GM18951 (cell line): ENCODE data around the gene TM4SF5.

Experiments used
- POLR2A ChIP-seq: IDR thresholded peaks from 4 replicates; pipeline ENCODE4 v1.6.1; 2011; ENCODE audit warnings: mild to moderate bottlenecking; ENCODE audit not compliant: insufficient read length, insufficient read depth; ENCODE audit errors: extremely low read depth
- in situ Hi-C: fragments of 300-500 bp; cut with MboI; formaldehyde crosslinking; loops from one replicate; pipeline ENCODE4 v1.12.0; 2022; ENCODE audit warnings: low sequenced_read_pairs, mixed read lengths, inconsistent platforms; ENCODE audit not compliant: unreplicated experiment

Gene TM4SF5

GRCh38 chr17:4740584-4740983 is 31.1 kb upstream of the TM4SF5 start:
- in situ Hi-C loops: no loop called here
- no peak for TF ChIP-seq POLR2A

- in situ Hi-C loops: no loop called here
- TF ChIP-seq POLR2A: no peak
Measured at GRCh38 chr17:4741544-4741943, 30.1 kb upstream of the TM4SF5 start.

- in situ Hi-C loops: no loop called here
- TF ChIP-seq POLR2A: no peak
Measured at GRCh38 chr17:4742133-4742532, 29.6 kb upstream of the TM4SF5 start.

- in situ Hi-C loops: no loop called here
- no peak for TF ChIP-seq POLR2A
Measured at GRCh38 chr17:4742629-4743028, 29.1 kb upstream of the TM4SF5 start.

- TF ChIP-seq POLR2A: no peak
- in situ Hi-C loops: no loop called here
Measured at GRCh38 chr17:4743216-4743615, 28.5 kb upstream of the TM4SF5 start.

GRCh38 chr17:4743898-4744297 is 27.8 kb upstream of the TM4SF5 start:
- no peak for TF ChIP-seq POLR2A
- in situ Hi-C loops: no loop called here

- TF ChIP-seq POLR2A: no peak
- in situ Hi-C loops: no loop called here
Measured at GRCh38 chr17:4744999-4745969, 26.4 kb upstream of the TM4SF5 start.

GRCh38 chr17:4747847-4748246 is 23.8 kb upstream of the TM4SF5 start:
- no peak for TF ChIP-seq POLR2A
- in situ Hi-C loops: no loop called here

- TF ChIP-seq POLR2A: no peak
- in situ Hi-C loops: no loop called here
Measured at GRCh38 chr17:4748686-4749085, 23.0 kb upstream of the TM4SF5 start.

GRCh38 chr17:4750606-4751005 is 21.1 kb upstream of the TM4SF5 start:
- in situ Hi-C loops: no loop called here
- TF ChIP-seq POLR2A: no peak

- TF ChIP-seq POLR2A: no peak
- in situ Hi-C loops: no loop called here
Measured at GRCh38 chr17:4751932-4752331, 19.8 kb upstream of the TM4SF5 start.

- in situ Hi-C loops: no loop called here
- no peak for TF ChIP-seq POLR2A
Measured at GRCh38 chr17:4753392-4753791, 18.3 kb upstream of the TM4SF5 start.

GRCh38 chr17:4759776-4760236 is 11.9 kb upstream of the TM4SF5 start:
- no peak for TF ChIP-seq POLR2A
- in situ Hi-C loops: no loop called here

- no peak for TF ChIP-seq POLR2A
- in situ Hi-C loops: no loop called here
Measured at GRCh38 chr17:4764595-4764994, 7.1 kb upstream of the TM4SF5 start.

GRCh38 chr17:4766201-4766600 is 5.5 kb upstream of the TM4SF5 start:
- no peak for TF ChIP-seq POLR2A
- in situ Hi-C loops: no loop called here

GRCh38 chr17:4766723-4767122 is 5.0 kb upstream of the TM4SF5 start:
- in situ Hi-C loops: no loop called here
- no peak for TF ChIP-seq POLR2A
